CD4-positive, alpha-beta T cell treated with Interleukin-17A for 1 hour (primary cell): ENCODE measurements around the gene RHBDD1.

Experiments
- DNase-seq: peaks from one replicate; pipeline ENCODE4 v3.0.0-alpha.2; 2020

The RHBDD1 gene

GRCh38 chr2:226888971-226889370 is 53.1 kb downstream of the RHBDD1 start:
- DNase-seq: no peak

- no peak for DNase-seq
Measured at GRCh38 chr2:226890286-226890685, 54.4 kb downstream of the RHBDD1 start.

DNA sequence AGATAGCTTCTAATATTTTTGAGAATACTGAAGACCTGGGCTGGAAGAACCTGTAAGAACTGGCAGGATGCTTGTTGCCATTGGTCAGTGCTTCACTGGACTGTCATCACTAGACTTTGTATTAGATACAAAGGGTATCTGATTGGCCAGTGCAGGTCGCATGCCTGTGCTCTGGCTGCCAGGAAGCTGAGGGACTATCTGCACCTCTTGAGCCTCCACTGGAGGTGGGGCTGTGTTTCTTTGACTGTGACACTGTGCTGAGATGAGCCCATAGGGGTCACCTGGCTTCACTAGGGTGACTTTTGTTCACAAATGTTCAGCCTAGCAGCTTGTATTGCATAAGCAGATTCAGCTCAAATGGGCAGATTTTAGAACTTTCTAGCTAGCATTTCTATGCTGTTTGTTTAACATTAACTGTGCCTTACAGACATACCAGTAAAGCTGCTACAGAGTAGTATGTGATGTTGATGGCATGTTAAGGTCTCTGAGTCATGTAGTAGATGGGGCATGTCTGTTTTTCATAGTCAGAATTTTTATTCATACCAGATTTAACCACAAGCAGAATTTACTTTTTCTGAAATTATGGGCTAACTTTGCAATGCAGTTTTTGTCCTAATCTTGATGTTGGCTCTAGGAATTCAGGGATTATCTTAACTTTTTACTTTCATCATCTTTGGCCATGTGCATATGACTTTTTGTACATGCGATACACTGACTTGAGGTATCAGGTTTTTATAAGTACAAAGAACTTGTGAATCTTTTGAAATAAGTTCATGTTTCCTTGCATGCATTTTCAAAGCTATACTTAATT is 56.1 kb downstream of the RHBDD1 start:
- no peak for DNase-seq

- no peak for DNase-seq
Measured at GRCh38 chr2:226892729-226893128, 56.9 kb downstream of the RHBDD1 start.

DNA sequence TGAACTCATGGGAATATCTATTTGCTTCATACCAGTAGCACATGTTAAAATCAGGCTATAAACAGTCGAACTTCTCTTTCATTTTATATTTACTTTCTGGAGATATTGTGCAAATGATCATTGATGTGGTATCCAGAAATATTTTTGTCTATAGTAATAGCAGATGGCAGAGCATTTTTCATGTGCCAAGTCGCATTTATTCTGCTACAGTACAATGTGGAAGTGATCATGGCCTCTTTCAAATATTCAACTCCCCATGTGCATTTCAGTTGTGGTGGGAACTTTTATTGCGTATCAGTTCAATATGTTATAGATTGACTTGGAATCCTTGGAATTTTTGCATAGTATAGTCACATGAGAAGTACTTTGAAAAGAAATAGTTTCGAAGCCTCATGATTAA is 57.4 kb downstream of the RHBDD1 start:
- DNase-seq: no peak

- no peak for DNase-seq
Measured at GRCh38 chr2:226894752-226895151, 58.9 kb downstream of the RHBDD1 start.

DNA sequence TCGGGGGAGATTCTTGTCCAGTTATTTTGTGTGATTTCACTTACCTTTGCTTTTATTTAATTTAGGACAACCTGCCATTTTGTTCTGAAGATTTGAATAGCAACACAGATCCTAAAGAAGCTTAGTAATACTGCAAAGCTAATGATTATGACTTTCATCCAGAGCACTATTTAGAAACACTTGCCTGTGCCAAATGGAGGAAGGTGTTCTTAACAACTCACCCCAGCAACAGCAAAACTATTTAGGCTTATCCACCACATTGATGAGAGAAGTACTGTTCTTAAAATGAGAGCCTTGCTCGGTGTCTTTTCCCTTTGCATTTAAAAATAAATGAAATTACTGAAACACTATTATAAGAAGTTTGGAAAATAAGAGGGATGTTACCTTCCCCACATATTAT is 59.7 kb downstream of the RHBDD1 start:
- DNase-seq: no peak

DNA sequence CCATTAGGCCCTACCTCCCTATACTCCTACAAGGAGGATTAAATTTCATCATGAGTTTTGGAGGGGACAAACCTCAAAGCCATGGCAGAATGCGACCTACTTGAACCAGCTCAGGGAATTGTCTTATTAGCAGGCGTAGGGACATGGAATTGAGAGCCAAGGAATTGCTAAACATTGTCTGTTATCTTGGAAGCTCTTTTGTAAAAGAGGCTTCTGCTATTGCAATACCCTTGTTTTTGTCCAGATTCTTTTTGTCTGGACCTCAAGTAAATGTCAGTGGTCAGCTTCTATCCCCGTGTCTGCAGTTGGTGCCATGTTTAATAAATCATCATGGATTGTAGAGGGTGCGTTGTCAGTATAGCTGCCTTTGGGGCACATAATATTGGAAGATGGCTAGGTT is 62.3 kb downstream of the RHBDD1 start:
- DNase-seq: no peak

DNA sequence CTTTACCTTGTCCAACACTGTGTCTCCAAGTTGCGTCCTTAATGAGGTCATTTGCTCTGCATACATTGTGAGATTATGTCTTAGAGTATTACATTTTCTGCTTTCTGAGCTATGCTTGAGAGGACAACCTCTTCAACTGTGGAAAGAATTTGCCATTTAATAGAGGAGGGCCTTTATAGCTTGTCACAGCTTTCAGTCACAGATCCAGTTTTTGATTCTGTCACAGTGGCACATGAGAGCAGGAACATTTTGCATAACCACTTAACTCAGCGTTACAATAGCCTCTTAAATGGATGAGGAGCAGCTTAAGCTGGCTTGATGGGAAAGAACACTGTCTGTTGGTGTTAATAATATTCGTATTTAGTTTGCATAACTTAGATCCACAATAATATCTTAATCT is 63.0 kb downstream of the RHBDD1 start:
- DNase-seq: no peak

DNA sequence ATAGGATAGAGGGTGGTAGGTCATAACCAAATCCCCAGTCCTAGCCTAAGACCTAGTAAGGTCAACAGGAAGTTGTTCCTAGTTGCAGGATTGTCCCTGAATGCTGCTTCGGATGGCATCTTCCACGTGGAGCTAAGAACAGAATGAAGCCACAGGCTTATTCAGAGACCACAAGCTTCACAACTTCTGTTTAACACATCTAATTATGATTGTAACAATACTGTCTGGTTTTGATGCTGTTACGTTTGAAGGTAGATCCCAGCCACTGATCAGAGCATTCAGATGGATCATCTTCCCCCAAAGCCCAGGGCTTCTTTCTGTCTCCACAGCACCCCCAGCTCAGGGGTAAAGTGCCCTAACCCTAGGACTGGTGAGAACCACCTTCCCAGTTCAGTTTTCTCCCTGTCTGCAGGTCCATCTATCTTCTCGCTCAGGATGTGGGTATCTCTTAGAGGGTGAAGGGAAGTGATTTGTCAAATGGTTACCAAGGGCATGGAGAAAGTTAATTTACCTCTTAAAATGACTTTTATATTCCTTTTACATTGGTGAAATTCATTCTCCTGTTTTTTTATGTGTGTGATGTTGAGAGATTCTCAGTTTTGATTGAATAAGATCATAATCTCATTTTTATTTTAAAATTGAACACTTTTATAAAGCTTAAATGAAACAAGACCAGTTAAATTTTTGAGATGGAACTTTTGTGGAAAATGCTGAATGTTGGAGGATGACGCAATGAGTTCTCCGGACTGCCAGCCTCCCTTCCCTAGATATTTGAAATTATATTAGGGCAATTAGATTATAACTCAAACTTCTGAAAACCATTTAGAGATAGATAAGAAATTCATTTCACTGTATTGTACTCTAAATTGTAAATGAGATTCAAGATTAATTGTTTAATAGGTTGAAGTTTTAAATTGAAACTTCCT is 66.5 kb downstream of the RHBDD1 start:
- DNase-seq: no peak

- no peak for DNase-seq
Measured at GRCh38 chr2:226903179-226903578, 67.3 kb downstream of the RHBDD1 start.

GRCh38 chr2:226904592-226904991 is 68.7 kb downstream of the RHBDD1 start:
- no peak for DNase-seq

DNA sequence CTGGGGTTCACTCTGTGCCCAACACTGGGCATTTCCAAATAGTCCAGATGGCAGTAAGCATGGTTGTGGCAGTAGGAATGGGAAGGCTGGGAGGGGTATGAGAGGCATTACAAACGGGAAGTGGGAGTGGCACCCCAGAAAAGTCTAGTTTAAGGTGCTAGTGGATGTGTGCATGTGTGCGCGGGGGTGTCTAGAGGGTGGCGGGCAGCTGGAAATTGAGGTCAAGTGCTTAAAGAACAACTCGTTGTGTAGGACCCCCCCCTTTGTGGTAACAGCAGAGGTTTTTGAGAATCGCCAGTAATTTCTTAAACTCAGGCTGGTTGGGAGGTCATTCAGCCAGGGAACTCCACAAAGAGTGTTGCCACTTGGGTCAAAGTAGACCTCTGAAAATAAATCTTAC is 69.9 kb downstream of the RHBDD1 start:
- DNase-seq: no peak

DNA sequence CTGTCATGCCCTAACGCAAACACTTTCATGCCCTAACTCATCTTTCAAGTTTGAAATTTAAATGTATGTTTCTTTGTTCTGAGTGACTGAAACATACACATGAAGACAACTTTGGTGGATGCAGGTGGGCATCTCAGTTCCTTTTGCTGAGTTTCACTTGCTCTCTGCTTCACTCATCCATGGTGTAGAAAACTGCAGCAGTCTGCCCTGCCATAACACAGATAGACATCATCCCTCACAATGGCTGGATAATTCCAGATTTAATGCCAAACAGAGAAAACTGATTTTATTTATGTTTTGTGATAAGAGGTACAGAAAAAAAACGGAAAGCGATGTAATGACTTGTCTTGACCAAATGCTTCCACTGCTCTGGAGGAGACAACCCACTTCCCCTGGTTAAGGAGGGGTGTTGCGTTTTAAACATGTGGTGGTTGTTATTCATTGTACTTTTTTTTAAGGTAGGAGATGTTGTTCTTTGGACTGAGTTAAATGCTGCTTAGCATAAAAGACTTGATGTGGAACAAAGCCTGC is 70.4 kb downstream of the RHBDD1 start:
- DNase-seq: no peak

GRCh38 chr2:226909126-226909525 is 73.3 kb downstream of the RHBDD1 start:
- DNase-seq: no peak

GRCh38 chr2:226909836-226910235 is 74.0 kb downstream of the RHBDD1 start:
- DNase-seq: no peak

GRCh38 chr2:226910384-226910783 is 74.5 kb downstream of the RHBDD1 start:
- no peak for DNase-seq

GRCh38 chr2:226911932-226912331 is 76.1 kb downstream of the RHBDD1 start:
- no peak for DNase-seq

DNA sequence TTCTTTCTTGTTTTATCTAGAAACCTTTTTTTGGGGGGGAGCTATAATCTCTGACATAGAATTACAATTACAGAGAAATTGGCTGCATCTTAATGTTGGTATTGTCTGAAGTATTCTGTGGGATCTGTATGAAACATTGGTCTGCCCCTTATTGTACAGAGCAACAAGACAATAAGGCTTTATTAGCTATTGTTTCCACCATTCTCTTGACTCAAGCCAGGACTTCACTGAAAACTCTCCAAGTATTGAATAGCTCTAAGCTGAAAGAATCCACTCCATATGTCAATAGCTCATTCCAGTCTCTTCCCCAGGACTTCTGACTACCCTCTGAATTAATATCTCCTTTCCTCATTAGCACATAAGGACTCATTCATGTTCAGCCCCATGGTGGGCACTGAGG is 77.8 kb downstream of the RHBDD1 start:
- no peak for DNase-seq

GRCh38 chr2:226915846-226916360 is 80.0 kb downstream of the RHBDD1 start:
- no peak for DNase-seq

DNA sequence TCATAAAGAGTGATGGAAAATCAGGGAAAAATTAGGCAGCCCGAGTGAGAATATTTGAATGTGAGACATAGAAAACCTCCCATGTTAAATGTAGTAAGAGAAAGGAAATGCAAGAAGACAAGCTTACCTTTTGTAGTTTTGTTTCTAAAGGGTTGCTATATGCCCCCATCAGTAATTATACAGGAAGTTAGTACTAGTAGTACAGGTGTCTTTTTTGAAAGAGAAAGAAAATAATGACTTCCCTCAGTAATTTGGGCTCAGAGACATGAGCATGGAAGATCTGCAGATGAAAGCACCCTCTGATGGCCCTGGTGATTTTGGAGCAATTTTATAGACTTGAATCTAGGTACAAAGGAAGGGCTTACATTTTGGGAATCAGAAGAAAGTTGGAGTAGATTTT is 80.8 kb downstream of the RHBDD1 start:
- DNase-seq: no peak

GRCh38 chr2:226932443-226932842 is 96.6 kb downstream of the RHBDD1 start:
- DNase-seq: no peak

DNA sequence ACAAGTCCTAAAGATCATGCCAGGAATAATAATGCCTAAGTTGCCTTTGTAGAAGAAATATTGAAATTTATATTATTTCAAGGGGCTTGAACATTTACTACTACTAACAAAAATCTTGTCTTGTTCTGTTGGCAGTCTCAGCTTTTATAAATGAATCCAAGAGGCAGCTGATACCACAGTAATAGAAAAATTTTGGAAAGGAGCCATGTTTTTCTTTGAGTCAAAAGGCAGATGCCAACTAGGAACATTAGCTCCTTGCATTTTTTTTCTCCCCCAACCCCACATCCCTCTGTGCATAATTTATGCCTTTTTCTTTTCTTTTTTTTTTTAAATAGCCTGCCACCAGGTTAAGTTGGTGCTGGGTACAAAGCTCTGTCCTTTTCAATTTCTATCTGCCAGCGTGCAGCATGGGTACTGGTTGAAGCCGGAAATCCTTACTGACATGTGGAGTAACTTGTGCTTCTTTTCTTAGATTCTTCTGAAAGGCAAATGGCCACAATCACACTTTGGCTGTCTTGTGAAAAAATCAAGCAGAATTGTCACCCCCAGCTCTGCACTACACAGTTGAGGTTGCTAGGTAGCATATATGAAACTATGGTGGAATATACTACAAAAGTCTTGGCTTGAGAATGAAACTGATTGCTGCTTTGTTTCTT is 98.8 kb downstream of the RHBDD1 start:
- no peak for DNase-seq
